Activated T-cell treated with anti-CD3 and anti-CD28 coated beads, Interleukin-2, amount 50 U/mL, for 24 hours (primary cell): ENCODE results near the gene CTBP2.

Experiments used
- DNase-seq: peaks from one replicate; pipeline ENCODE4 v3.0.0-alpha.2; 2020
- H3K27ac Mint-ChIP-seq: 2 replicates; pipeline ENCODE4 v1.8.0; 2020; ENCODE audit warnings: mild to moderate bottlenecking, mixed read lengths
- H3K27me3 Mint-ChIP-seq: 2 replicates; pipeline ENCODE4 v1.8.0; 2020; ENCODE audit warnings: mixed read lengths
- H3K36me3 Mint-ChIP-seq: 2 replicates; pipeline ENCODE4 v1.8.0; 2020; ENCODE audit warnings: low read depth, mixed read lengths
- H3K4me1 Mint-ChIP-seq: 2 replicates; pipeline ENCODE4 v1.8.0; 2020; ENCODE audit warnings: low read depth, mixed read lengths
- H3K4me3 Mint-ChIP-seq: 2 replicates; pipeline ENCODE4 v1.8.0; 2020; ENCODE audit warnings: mild to moderate bottlenecking, moderate library complexity, mixed read lengths
- H3K9me3 Mint-ChIP-seq: 2 replicates; pipeline ENCODE4 v1.8.0; 2020; ENCODE audit warnings: mixed read lengths

Gene CTBP2

GRCh38 chr10:125106586-125106985 lies 53.8 kb downstream of the CTBP2 start:
- no peak for DNase-seq
- Mint-ChIP-seq H3K4me3 (no peak overlapping the region), H3K27me3 (peaks cover 2% of the 10 kb centered on the region), H3K36me3 (no peaks in the 10 kb centered on the region), H3K9me3 (no peaks in the 10 kb centered on the region), H3K4me1 (no peaks in the 10 kb centered on the region), H3K27ac (no peak overlapping the region)

GRCh38 chr10:125105706-125106255 lies 54.6 kb downstream of the CTBP2 start:
- Mint-ChIP-seq H3K4me1 (no peaks in the 10 kb centered on the region), H3K27me3 (peaks cover 2% of the 10 kb centered on the region), H3K4me3 (no peak overlapping the region), H3K27ac (no peak overlapping the region), H3K36me3 (no peaks in the 10 kb centered on the region), H3K9me3 (no peaks in the 10 kb centered on the region)
- no peak for DNase-seq

GRCh38 chr10:125105155-125105554 lies 55.2 kb downstream of the CTBP2 start:
- no peaks in the 10 kb centered on the region for H3K36me3 Mint-ChIP-seq
- no peak overlapping the region for H3K4me3 Mint-ChIP-seq
- DNase-seq: no peak
- H3K9me3 Mint-ChIP-seq: no peaks in the 10 kb centered on the region
- peaks cover 3% of the 10 kb centered on the region for H3K27me3 Mint-ChIP-seq
- no peaks in the 10 kb centered on the region for H3K4me1 Mint-ChIP-seq
- H3K27ac Mint-ChIP-seq: no peak overlapping the region

- Mint-ChIP-seq H3K4me3 (no peak overlapping the region), H3K36me3 (no peaks in the 10 kb centered on the region), H3K4me1 (no peaks in the 10 kb centered on the region), H3K27ac (no peak overlapping the region), H3K27me3 (peaks cover 4% of the 10 kb centered on the region), H3K9me3 (no peaks in the 10 kb centered on the region)
- no peak for DNase-seq
Observed at GRCh38 chr10:125104559-125104958, 55.8 kb downstream of the CTBP2 start.

- Mint-ChIP-seq H3K9me3 (no peaks in the 10 kb centered on the region), H3K27me3 (peaks cover 4% of the 10 kb centered on the region), H3K4me3 (no peak overlapping the region), H3K4me1 (no peaks in the 10 kb centered on the region), H3K27ac (no peak overlapping the region), H3K36me3 (no peaks in the 10 kb centered on the region)
- DNase-seq: no peak
Observed at GRCh38 chr10:125103924-125104323, 56.4 kb downstream of the CTBP2 start.

- Mint-ChIP-seq H3K4me1 (no peaks in the 10 kb centered on the region), H3K9me3 (no peaks in the 10 kb centered on the region), H3K4me3 (no peak overlapping the region), H3K27ac (no peak overlapping the region), H3K27me3 (peaks cover 4% of the 10 kb centered on the region), H3K36me3 (no peaks in the 10 kb centered on the region)
- DNase-seq: no peak
Observed at GRCh38 chr10:125103466-125103865, 56.9 kb downstream of the CTBP2 start.

- peaks cover 4% of the 10 kb centered on the region for H3K27me3 Mint-ChIP-seq
- H3K27ac Mint-ChIP-seq: no peak overlapping the region
Observed at GRCh38 chr10:125102821-125103220, 57.5 kb downstream of the CTBP2 start.

GRCh38 chr10:125102246-125102645 lies 58.1 kb downstream of the CTBP2 start:
- Mint-ChIP-seq H3K9me3 (no peaks in the 10 kb centered on the region), H3K27me3 (peaks cover 4% of the 10 kb centered on the region), H3K4me1 (no peaks in the 10 kb centered on the region), H3K4me3 (no peak overlapping the region), H3K27ac (no peak overlapping the region), H3K36me3 (no peaks in the 10 kb centered on the region)
- DNase-seq: no peak

More at GRCh38 chr10:125102821-125103220, 57.5 kb downstream of the CTBP2 start:
- DNase-seq: no peak
- Mint-ChIP-seq H3K4me3 (no peak overlapping the region), H3K9me3 (no peaks in the 10 kb centered on the region), H3K36me3 (no peaks in the 10 kb centered on the region), H3K4me1 (no peaks in the 10 kb centered on the region)

GRCh38 chr10:125101581-125101980 lies 58.8 kb downstream of the CTBP2 start:
- Mint-ChIP-seq H3K4me3 (no peak overlapping the region), H3K36me3 (no peaks in the 10 kb centered on the region), H3K27ac (no peak overlapping the region), H3K27me3 (peaks cover 3% of the 10 kb centered on the region), H3K4me1 (no peaks in the 10 kb centered on the region), H3K9me3 (no peaks in the 10 kb centered on the region)
- DNase-seq: no peak

- Mint-ChIP-seq H3K27ac (no peak overlapping the region), H3K36me3 (no peaks in the 10 kb centered on the region), H3K9me3 (no peaks in the 10 kb centered on the region), H3K4me3 (no peak overlapping the region), H3K27me3 (peaks cover 2% of the 10 kb centered on the region), H3K4me1 (peaks cover 3% of the 10 kb centered on the region)
- DNase-seq: no peak
Observed at GRCh38 chr10:125101049-125101448, 59.3 kb downstream of the CTBP2 start.

- H3K4me3 Mint-ChIP-seq: no peak overlapping the region
- peaks cover 5% of the 10 kb centered on the region for H3K27me3 Mint-ChIP-seq
- peaks cover 3% of the 10 kb centered on the region for H3K4me1 Mint-ChIP-seq
- no peaks in the 10 kb centered on the region for H3K9me3 Mint-ChIP-seq
- H3K36me3 Mint-ChIP-seq: no peaks in the 10 kb centered on the region
- no peak for DNase-seq
- no peak overlapping the region for H3K27ac Mint-ChIP-seq
Observed at GRCh38 chr10:125097409-125098070, 62.8 kb downstream of the CTBP2 start.

GRCh38 chr10:125096975-125097374 lies 63.4 kb downstream of the CTBP2 start:
- DNase-seq: no peak
- H3K4me3 Mint-ChIP-seq: no peak overlapping the region
- H3K27me3 Mint-ChIP-seq: peaks cover 5% of the 10 kb centered on the region
- H3K36me3 Mint-ChIP-seq: no peaks in the 10 kb centered on the region
- no peak overlapping the region for H3K27ac Mint-ChIP-seq
- no peaks in the 10 kb centered on the region for H3K9me3 Mint-ChIP-seq
- H3K4me1 Mint-ChIP-seq: peaks cover 3% of the 10 kb centered on the region

GRCh38 chr10:125096371-125096770 lies 64.0 kb downstream of the CTBP2 start:
- no peak for DNase-seq
- Mint-ChIP-seq H3K4me3 (no peak overlapping the region), H3K4me1 (peaks cover 3% of the 10 kb centered on the region), H3K9me3 (no peaks in the 10 kb centered on the region), H3K27me3 (peaks cover 5% of the 10 kb centered on the region), H3K36me3 (no peaks in the 10 kb centered on the region), H3K27ac (no peak overlapping the region)

GRCh38 chr10:125095776-125096175 lies 64.6 kb downstream of the CTBP2 start:
- Mint-ChIP-seq H3K36me3 (no peaks in the 10 kb centered on the region), H3K9me3 (no peaks in the 10 kb centered on the region), H3K27me3 (peaks cover 5% of the 10 kb centered on the region), H3K4me3 (no peak overlapping the region), H3K4me1 (peaks cover 3% of the 10 kb centered on the region), H3K27ac (no peak overlapping the region)
- DNase-seq: no peak

- peaks cover 3% of the 10 kb centered on the region for H3K4me1 Mint-ChIP-seq
- no peak overlapping the region for H3K27ac Mint-ChIP-seq
- DNase-seq: no peak
- no peaks in the 10 kb centered on the region for H3K36me3 Mint-ChIP-seq
- H3K27me3 Mint-ChIP-seq: peaks cover 4% of the 10 kb centered on the region
- no peaks in the 10 kb centered on the region for H3K9me3 Mint-ChIP-seq
- no peak overlapping the region for H3K4me3 Mint-ChIP-seq
Observed at GRCh38 chr10:125095228-125095627, 65.1 kb downstream of the CTBP2 start.
